ENCODE measurements around the gene KRTAP16-1.

- TF ChIP-seq CTCF (IDR thresholded peaks at IDR 0.05) (no peak), EZH2 (IDR thresholded peaks at IDR 0.05; ENCODE audit: borderline replicate concordance, insufficient read depth, low read depth, low read length, poor library complexity, severe bottlenecking) (no peak)
These were observed 6.1 kb downstream of the KRTAP16-1 start for GRCh38 chr17:41302981-41303380.

Measured in B cell (primary cell).